HG02623 (cell line): Measurements from ENCODE around the gene MAST2.
"Not testable (repeated sequence)": the region's sequence is repeated elsewhere in the genome, so short reads cannot be mapped to it uniquely, and the experiment has no call there.

Source experiments
- ATAC-seq: cut with Tn5 transposase; IDR thresholded peaks from one replicate; pipeline ENCODE4 v1.9.1; 2021; ENCODE audit warnings: moderate library complexity; ENCODE audit not compliant: unreplicated experiment

The MAST2 gene

DNA sequence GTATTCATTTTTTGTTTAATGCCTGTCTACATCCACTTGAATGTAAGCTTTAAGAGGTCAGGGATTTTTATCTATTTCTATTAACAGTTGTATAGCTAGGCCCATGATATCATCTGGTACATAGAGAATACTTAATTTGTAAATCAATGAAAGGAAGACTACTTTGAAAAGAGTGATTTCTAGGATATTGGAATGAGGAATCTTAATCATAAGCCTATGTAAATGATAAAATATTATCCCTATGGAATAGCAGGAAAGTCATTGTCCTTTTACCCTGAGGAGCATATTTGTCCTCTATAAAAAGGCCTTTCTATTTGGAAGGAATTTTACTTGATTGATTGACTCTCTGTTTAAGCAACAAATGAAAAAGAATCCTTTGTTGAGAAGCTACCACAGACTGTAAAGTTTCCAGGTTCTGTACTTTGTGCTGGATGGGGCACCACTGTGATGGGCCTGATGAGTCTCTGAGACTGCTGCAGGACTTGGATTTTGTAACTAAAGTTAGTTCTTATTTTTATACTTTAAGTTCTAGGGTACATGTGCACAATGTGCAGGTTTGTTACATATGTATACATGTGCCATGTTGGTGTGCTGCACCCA is 53.8 kb downstream of the MAST2 start:
- no peak for ATAC-seq

- not testable (repeated sequence) for ATAC-seq
Measured at GRCh38 chr1:45857755-45858492, 54.5 kb downstream of the MAST2 start.

DNA sequence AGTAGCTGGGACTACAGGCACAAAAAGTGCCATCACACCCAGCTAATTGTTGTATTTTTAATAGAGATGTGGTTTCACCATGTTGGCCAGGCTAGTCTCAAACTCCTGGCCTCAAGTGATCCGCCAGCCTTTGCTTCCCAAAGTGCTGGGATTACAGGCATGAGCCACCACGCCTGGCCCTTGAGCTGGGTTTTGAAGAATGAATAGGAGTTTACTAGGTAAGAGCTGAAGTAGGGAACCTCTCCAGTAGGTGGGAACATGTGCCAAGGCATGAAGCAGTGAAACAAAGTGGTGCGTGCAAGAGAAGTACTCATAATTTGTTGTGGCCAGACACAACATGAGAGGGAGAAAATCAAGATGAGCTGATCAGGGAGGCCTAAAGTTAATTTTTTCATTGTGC is 55.8 kb downstream of the MAST2 start:
- no peak for ATAC-seq

DNA sequence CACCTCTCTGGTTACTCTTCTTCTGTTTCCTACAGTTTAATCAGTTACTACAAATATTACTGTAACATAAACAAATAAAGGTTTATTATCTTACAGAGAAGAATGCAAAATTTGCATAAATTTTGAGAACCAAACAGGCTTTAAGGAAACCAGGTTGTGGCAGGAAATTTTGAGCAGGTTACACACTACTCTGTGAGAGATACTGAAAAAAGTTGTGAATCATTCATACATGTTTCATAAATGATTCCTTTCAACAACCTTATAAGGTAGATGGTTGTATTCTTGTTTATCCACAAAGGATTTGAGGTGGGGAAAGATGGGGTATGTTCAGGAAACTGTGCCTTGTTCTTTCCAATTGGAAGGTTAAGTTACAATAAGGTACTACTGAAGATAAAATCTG is 58.6 kb downstream of the MAST2 start:
- ATAC-seq = no peak

- ATAC-seq = no peak
Measured at GRCh38 chr1:45863218-45863617, 59.8 kb downstream of the MAST2 start.

GRCh38 chr1:45864167-45865106 is 61.0 kb downstream of the MAST2 start:
- no peak for ATAC-seq

GRCh38 chr1:45867697-45868348 is 64.4 kb downstream of the MAST2 start:
- no peak for ATAC-seq

DNA sequence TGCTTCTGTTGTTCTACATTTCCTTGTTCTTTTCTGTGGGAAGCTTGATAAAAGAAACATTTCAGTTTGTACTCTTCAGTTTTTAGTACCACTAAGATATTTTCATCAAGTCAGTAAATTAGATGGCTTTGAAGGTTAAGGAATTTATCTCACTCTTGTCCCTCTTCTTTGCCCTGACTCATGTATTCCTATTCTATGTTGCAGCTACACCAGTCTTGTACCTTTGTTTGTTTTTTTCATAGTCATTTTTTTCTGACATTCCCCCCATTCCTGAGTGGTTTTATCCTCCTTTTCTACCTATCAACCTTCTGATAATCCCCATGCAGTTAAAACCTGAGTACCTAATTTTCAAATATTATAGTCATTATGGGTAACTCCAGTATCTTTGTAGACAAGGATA is 65.4 kb downstream of the MAST2 start:
- no peak for ATAC-seq

DNA sequence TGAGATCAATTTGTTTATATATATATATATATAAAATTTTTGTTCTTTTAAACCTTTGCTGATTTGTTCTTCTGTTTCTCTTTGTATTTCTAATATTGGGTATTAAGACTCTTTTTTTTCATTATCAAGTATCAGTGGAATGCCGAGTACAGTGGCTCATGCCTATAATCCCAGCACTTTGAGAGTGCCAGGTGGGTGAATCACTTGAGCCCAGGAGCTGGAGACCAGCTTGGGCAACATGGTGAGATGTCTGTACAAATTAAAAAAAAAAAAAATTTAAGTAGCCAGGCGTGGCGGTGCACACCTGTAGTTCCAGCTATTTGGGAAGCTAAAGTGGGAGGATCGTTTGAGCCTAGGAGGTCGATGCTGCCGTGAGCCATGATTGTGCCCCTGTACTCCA is 67.1 kb downstream of the MAST2 start:
- no peak for ATAC-seq

- not testable (repeated sequence) for ATAC-seq
Measured at GRCh38 chr1:45872173-45872801, 68.9 kb downstream of the MAST2 start.

- ATAC-seq = no peak
Measured at GRCh38 chr1:45876000-45876617, 72.7 kb downstream of the MAST2 start.

- ATAC-seq = no peak
Measured at GRCh38 chr1:45877264-45877663, 73.9 kb downstream of the MAST2 start.

DNA sequence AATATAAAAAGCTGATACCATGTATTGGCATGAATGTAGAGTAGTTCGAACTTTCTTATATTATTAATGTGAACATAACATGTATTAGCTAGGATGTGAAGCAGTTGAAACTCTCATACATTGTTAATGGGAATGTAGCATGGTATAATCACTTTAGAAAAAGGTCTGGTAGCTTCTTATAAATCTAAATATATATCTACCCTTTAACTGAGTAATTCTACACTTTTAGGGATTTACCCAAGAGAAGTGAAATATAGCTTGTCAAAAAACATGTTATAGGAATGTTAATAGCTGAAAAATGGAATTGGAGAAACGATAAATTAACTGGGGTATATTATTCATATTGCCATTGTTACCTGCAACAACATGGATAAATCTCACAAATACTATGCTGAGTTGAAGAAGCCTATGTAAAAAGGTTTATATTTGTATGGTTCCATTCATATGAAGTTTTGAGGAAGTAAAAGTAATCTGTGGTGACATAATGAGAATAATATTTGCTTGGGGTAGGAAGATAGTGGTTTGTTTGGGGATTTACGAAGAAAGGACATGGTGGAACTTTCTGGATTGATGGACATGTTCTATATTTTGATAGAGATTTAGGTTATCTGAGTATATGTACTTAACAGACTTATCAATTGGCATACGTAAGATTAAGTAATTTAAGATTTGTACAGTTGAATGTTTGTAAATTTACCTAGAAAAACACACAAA is 76.6 kb downstream of the MAST2 start:
- ATAC-seq = no peak

GRCh38 chr1:45880930-45881329 is 77.5 kb downstream of the MAST2 start:
- no peak for ATAC-seq

- ATAC-seq = no peak
Measured at GRCh38 chr1:45883658-45884057, 80.2 kb downstream of the MAST2 start.

- no peak for ATAC-seq
Measured at GRCh38 chr1:45884700-45885099, 81.3 kb downstream of the MAST2 start.

- no peak for ATAC-seq
Measured at GRCh38 chr1:45886229-45886628, 82.8 kb downstream of the MAST2 start.

- no peak for ATAC-seq
Measured at GRCh38 chr1:45887156-45887842, 83.9 kb downstream of the MAST2 start.

DNA sequence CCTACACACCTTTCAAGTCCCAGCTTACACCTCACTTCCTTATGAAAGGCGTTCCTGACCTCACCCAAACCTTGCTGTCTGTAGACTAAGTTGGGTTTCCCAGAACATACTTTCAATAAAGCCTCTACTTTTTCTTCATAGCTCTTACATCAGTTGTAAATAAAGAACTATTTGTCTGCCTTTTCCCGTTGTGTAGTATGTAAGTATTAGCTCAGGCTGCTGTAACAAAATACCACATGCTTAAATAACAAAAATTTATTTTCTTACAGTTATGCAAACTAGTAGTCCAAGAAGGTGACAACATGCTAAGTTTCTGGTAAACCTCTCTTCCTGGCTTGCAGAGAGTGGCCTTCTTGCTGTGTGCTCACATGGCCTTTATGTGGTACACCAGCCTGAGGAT is 86.7 kb downstream of the MAST2 start:
- no peak for ATAC-seq
